Ovary (tissue), 3 donors: Measurements from ENCODE around the gene COL5A1.

Experiments
- CTCF ChIP-seq, 3 donors: fragments of 450-650 bp in 2 of 3; fragments of 200-600 bp in 1 of 3; IDR thresholded peaks; one replicate each; pipeline versions ENCODE4 v1.5.1 to v1.8.0; 2016 to 2022; ENCODE audit warnings: antibody characterized with exemption in 3 of 3, mild to moderate bottlenecking in 1 of 3
- EP300 ChIP-seq: sonication (generic); formaldehyde crosslinking; IDR thresholded peaks from one replicate; pipeline ENCODE4 v1.6.1; 2017; ENCODE audit warnings: antibody characterized with exemption
- donor health status: DM: no; HTN: no; CAD: no.

- TF ChIP-seq CTCF (IDR thresholded peaks at IDR 0.05), result no peak
- TF ChIP-seq EP300, result no peak
Measured at GRCh38 chr9:134600836-134601638, 40.6 kb upstream of the COL5A1 start.
